ENCODE data around the gene MIER3. TPM values are rescaled to one million over a fixed set of nuclear protein-coding genes. Genes with fewer than 3 reads are reported as not detected.

Gene MIER3
- total and polyA plus RNA-seq, 2 experiments from 2014 or later = 7.1 to 41.9 TPM

DNA sequence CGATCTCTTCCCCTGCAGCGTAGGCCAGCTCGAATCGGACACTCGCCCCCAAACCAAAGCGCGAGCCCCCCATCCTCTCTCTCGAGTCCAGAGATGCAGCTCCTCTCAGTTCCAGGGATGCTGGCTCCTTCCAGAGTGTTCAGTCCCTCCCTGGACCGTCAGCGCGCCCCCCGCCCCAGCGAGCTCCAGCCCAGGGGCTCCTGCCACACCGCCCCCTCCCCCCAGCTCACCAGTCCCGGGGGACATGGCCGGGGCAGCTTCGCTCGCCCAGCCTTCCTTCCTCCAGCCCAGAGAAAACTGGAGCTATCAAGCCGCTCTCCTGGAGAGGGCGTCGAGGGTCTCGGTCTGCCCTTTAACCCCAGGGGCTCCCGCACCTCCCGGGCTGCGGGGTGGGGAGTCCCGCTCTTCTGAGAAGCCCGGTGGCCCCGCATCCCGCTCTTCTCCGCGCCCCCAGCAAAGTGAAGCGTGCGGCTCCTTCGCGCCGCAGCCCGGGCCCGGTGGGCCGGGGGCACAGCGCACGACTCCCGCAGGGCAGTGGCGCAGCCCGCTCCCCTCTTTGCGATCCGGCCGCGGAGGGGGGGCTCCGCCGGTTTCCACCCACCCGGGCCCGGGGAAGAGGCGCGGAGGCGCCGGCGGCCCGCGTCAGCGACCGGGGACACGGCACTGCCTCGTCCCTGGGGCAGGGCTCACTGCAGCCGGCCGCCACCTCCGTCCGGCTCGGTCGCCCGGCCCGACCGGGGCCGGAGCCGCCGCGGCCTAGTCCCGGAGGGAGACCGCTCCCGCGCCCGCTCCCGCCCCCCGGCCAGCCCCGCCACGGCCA is 587 bp downstream of the MIER3 start:
- Histone ChIP-seq H3K4me2 (peak overlapping the region; percentile 80), H3K9me2 (replicated peaks; ENCODE audit: insufficient read depth) (no peaks in the 10 kb centered on the region), H3K9me3 (ENCODE audit: low read depth) (no peaks in the 10 kb centered on the region), H3K36me3 (replicated peaks; ENCODE audit: insufficient read depth, low read depth) (no peaks in the 10 kb centered on the region), H3K4me1 (ENCODE audit: insufficient read depth) (peaks cover 16% of the 10 kb centered on the region), H3K4me3 (peak overlapping the region; percentile 91), H3K27ac (peak overlapping the region; percentile 96), H2AFZ (peak overlapping the region; percentile 63), H3K27me3 (no peaks in the 10 kb centered on the region), H4K20me1 (ENCODE audit: insufficient read depth, poor library complexity, severe bottlenecking) (peaks cover 38% of the 10 kb centered on the region), H3K79me2 (peaks cover 56% of the 10 kb centered on the region)
- TF ChIP-seq, protein P1, sequence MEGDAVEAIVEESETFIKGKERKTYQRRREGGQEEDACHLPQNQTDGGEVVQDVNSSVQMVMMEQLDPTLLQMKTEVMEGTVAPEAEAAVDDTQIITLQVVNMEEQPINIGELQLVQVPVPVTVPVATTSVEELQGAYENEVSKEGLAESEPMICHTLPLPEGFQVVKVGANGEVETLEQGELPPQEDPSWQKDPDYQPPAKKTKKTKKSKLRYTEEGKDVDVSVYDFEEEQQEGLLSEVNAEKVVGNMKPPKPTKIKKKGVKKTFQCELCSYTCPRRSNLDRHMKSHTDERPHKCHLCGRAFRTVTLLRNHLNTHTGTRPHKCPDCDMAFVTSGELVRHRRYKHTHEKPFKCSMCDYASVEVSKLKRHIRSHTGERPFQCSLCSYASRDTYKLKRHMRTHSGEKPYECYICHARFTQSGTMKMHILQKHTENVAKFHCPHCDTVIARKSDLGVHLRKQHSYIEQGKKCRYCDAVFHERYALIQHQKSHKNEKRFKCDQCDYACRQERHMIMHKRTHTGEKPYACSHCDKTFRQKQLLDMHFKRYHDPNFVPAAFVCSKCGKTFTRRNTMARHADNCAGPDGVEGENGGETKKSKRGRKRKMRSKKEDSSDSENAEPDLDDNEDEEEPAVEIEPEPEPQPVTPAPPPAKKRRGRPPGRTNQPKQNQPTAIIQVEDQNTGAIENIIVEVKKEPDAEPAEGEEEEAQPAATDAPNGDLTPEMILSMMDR (IDR thresholded peaks at IDR 0.05; ENCODE audit: poor library complexity) = peak; percentile 9
- no peak for TF ChIP-seq EZH2 (IDR thresholded peaks at IDR 0.05; ENCODE audit: borderline replicate concordance)
- WGBS (ENCODE audit: low lambda C conversion rate, missing lambda C conversion rate) = under 1% methylated on average over 41 of the region's 85 CpGs
- DNase-seq (ENCODE audit: low spot score) = peak; percentile 58

DNA sequence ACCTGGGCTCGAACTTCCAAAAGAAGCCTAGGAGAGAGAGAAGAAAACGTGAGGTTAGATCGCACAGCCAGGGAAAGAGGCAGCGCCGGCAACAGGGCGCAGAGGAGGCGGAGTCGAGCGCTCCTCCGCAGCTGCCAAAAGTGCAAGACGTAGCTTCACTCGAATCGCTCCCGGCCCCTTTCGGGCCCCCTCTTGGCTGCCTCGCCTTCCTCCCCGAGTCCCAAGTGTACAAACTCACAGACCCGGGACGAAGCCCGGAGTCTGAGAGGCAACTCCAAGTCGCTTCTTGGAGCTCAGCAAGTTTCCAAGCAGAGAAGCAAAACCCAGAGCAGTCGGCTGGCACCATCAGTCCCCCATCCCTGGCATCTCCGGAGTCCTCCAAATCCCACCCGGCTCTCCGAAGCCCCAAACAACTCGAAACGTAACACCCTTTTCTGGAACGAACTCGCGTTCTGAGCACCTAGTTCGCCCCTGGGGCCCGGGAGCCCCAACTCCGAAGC is 1.2 kb downstream of the MIER3 start:
- Histone ChIP-seq H2AFZ (peak overlapping the region; percentile 63), H3K4me2 (peak overlapping the region; percentile 80), H3K9me3 (ENCODE audit: low read depth) (no peaks in the 10 kb centered on the region), H3K9me2 (replicated peaks; ENCODE audit: insufficient read depth) (no peaks in the 10 kb centered on the region), H4K20me1 (ENCODE audit: insufficient read depth, poor library complexity, severe bottlenecking) (peaks cover 39% of the 10 kb centered on the region), H3K79me2 (peaks cover 62% of the 10 kb centered on the region), H3K4me1 (ENCODE audit: insufficient read depth) (peaks cover 16% of the 10 kb centered on the region), H3K36me3 (replicated peaks; ENCODE audit: insufficient read depth, low read depth) (no peaks in the 10 kb centered on the region), H3K27ac (peak overlapping the region; percentile 96), H3K4me3 (peak overlapping the region; percentile 91), H3K27me3 (no peaks in the 10 kb centered on the region)
- TF ChIP-seq EZH2 (IDR thresholded peaks at IDR 0.05; ENCODE audit: borderline replicate concordance) (no peak), EZH2phosphoT487 (IDR thresholded peaks at IDR 0.05; ENCODE audit: low read depth, severe bottlenecking, unreplicated experiment) (no peak)
- TF ChIP-seq, protein P1 (IDR thresholded peaks at IDR 0.05; ENCODE audit: poor library complexity) = no peak
- under 1% methylated on average over 33 of the region's 33 CpGs for WGBS (ENCODE audit: low lambda C conversion rate, missing lambda C conversion rate)
- peak; percentile 88 for DNase-seq (ENCODE audit: low spot score)

GRCh38 chr5:56947052-56947451 is 4.9 kb downstream of the MIER3 start:
- DNase-seq (ENCODE audit: low spot score) = no peak
- H4K20me1 ChIP-seq (ENCODE audit: insufficient read depth, poor library complexity, severe bottlenecking) = peaks cover 39% of the 10 kb centered on the region
- H3K4me1 ChIP-seq (ENCODE audit: insufficient read depth) = peaks cover 10% of the 10 kb centered on the region
- peaks cover 60% of the 10 kb centered on the region for H3K79me2 ChIP-seq
- no peaks in the 10 kb centered on the region for H3K9me2 ChIP-seq (replicated peaks; ENCODE audit: insufficient read depth)
- H3K4me3 ChIP-seq = no peak overlapping the region
- H3K9me3 ChIP-seq (ENCODE audit: low read depth) = no peaks in the 10 kb centered on the region
- TF ChIP-seq, protein P1 (IDR thresholded peaks at IDR 0.05; ENCODE audit: poor library complexity) = no peak
- TF ChIP-seq EZH2 (IDR thresholded peaks at IDR 0.05; ENCODE audit: borderline replicate concordance) (no peak), EZH2phosphoT487 (IDR thresholded peaks at IDR 0.05; ENCODE audit: low read depth, severe bottlenecking, unreplicated experiment) (no peak)
- no peak overlapping the region for H3K27ac ChIP-seq
- no peaks in the 10 kb centered on the region for H3K36me3 ChIP-seq (replicated peaks; ENCODE audit: insufficient read depth, low read depth)
- no peaks in the 10 kb centered on the region for H3K27me3 ChIP-seq
- H2AFZ ChIP-seq = no peak overlapping the region
- H3K4me2 ChIP-seq = peak overlapping the region; percentile 9
